Breast epithelium (tissue), 4 donors: ENCODE results near the gene DOK5. TPM values are rescaled to one million over a fixed set of nuclear protein-coding genes. Genes with fewer than 3 reads are reported as not detected.

Source experiments
- DNase-seq, 2 donors: peaks; one replicate each; pipeline ENCODE4 v3.0.0-alpha.2; 2019; ENCODE audit warnings: low spot score in 2 of 2
- H3K27ac ChIP-seq, 2 donors: fragments of 200-600 bp; sonication (generic) in 1 of 2; one replicate each; pipeline ENCODE4 v1.5.1; 2016 to 2019; ENCODE audit warnings: mild to moderate bottlenecking in 1 of 2
- H3K27me3 ChIP-seq, 2 donors: fragments of 200-600 bp; sonication (generic) in 1 of 2; one replicate each; pipeline versions ENCODE4 v1.5.1 to v1.6.0; 2017 to 2019; ENCODE audit warnings: control low read depth in 1 of 2, mild to moderate bottlenecking in 1 of 2
- H3K36me3 ChIP-seq: fragments of 200-600 bp; one replicate; pipeline ENCODE4 v1.5.1; 2019
- H3K4me1 ChIP-seq, 2 donors: fragments of 200-600 bp; sonication (generic); one replicate each; pipeline ENCODE4 v1.5.1; 2016 to 2019; ENCODE audit warnings: control low read depth in 1 of 2
- H3K4me3 ChIP-seq, 3 donors: fragments of 200-600 bp; sonication (generic); 1 replicate in 2 of 3; 2 replicates in 1 of 3; pipeline ENCODE4 v1.5.1; 2016 to 2019; ENCODE audit warnings: mild to moderate bottlenecking in 3 of 3, moderate library complexity in 2 of 3
- H3K9me3 ChIP-seq, 2 donors: fragments of 200-600 bp; sonication (generic) in 1 of 2; one replicate each; pipeline ENCODE4 v1.5.1; 2016 to 2019; ENCODE audit warnings: control low read depth in 1 of 2
- POLR2A ChIP-seq: fragments of 450-650 bp; IDR thresholded peaks from one replicate; pipeline ENCODE4 v1.6.1; 2016; ENCODE audit warnings: antibody characterized with exemption, mild to moderate bottlenecking, moderate library complexity
- POLR2AphosphoS5 ChIP-seq, 3 donors: sonication (generic); formaldehyde crosslinking; IDR thresholded peaks; one replicate each; pipeline ENCODE4 v1.6.1; 2017; ENCODE audit warnings: antibody characterized with exemption in 3 of 3
- intact Hi-C: fragments of 100-400 bp; cut with DNase I; formaldehyde crosslinking; loops from one replicate; pipeline ENCODE4 v1.15.1; 2023; ENCODE audit warnings: low total_unique reads
- total RNA-seq, 3 donors: library from RNA; depleted of rRNA; stranded (reverse); fragments of >200 nt; gene quantifications; one replicate each; pipeline ENCODE4 v1.1.0, GENCODE V29; 2016
- TF ChIP-seq, protein P1 (sequence below), 3 donors: fragments of 450-650 bp; IDR thresholded peaks; one replicate each; pipeline ENCODE4 v1.5.1; 2016 to 2017; ENCODE audit warnings: antibody characterized with exemption in 3 of 3, mild to moderate bottlenecking in 3 of 3, moderate library complexity in 3 of 3

The DOK5 gene
- total RNA-seq, 3 donors from 2014 or later = 2.0 to 4.0 (median 3.4) TPM

GRCh38 chr20:54481442-54481841 lies 6.0 kb downstream of the DOK5 start:
- Histone ChIP-seq H3K36me3 (no peaks in the 10 kb centered on the region), H3K27ac (no peak overlapping the region), H3K4me3 (no peak overlapping the region), H3K9me3 (no peaks in the 10 kb centered on the region), H3K4me1 (no peaks in the 10 kb centered on the region), H3K27me3 (peaks cover 0 to 12% of the 10 kb centered on the region in 2 donors)
- DNase-seq = no peak
- intact Hi-C loops = no loop called here
- TF ChIP-seq POLR2AphosphoS5 (IDR thresholded peaks at IDR 0.05) (no peak), POLR2A (no peak)
- TF ChIP-seq, protein P1, sequence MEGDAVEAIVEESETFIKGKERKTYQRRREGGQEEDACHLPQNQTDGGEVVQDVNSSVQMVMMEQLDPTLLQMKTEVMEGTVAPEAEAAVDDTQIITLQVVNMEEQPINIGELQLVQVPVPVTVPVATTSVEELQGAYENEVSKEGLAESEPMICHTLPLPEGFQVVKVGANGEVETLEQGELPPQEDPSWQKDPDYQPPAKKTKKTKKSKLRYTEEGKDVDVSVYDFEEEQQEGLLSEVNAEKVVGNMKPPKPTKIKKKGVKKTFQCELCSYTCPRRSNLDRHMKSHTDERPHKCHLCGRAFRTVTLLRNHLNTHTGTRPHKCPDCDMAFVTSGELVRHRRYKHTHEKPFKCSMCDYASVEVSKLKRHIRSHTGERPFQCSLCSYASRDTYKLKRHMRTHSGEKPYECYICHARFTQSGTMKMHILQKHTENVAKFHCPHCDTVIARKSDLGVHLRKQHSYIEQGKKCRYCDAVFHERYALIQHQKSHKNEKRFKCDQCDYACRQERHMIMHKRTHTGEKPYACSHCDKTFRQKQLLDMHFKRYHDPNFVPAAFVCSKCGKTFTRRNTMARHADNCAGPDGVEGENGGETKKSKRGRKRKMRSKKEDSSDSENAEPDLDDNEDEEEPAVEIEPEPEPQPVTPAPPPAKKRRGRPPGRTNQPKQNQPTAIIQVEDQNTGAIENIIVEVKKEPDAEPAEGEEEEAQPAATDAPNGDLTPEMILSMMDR (IDR thresholded peaks at IDR 0.05) = no peak

DNA sequence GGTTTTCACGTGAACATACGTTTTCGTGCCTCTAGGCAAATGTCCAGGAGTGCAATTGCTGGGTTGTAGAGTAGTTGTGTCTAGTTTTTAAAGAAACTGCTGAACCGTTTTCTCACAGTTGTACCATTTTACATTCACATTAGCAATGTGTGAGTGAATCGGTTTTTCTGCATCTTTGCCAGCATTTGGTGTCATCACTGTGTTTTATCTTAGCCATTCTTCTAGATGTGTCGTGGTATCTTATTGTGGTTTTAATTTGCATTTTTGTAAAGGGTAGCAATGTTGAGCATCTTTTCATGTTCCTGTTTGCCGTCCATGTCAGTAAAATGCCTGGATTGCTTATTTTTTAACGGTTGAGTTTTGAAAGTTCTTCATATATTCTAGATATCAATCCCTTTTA lies 10.2 kb downstream of the DOK5 start:
- H3K36me3 ChIP-seq = no peaks in the 10 kb centered on the region
- no peaks in the 10 kb centered on the region for H3K4me1 ChIP-seq
- H3K4me3 ChIP-seq = no peak overlapping the region
- no peaks in the 10 kb centered on the region for H3K27me3 ChIP-seq
- intact Hi-C loops = no loop called here
- no peak for DNase-seq
- no peak overlapping the region for H3K27ac ChIP-seq
- H3K9me3 ChIP-seq = no peaks in the 10 kb centered on the region
- TF ChIP-seq POLR2AphosphoS5 (IDR thresholded peaks at IDR 0.05) = no peak

DNA sequence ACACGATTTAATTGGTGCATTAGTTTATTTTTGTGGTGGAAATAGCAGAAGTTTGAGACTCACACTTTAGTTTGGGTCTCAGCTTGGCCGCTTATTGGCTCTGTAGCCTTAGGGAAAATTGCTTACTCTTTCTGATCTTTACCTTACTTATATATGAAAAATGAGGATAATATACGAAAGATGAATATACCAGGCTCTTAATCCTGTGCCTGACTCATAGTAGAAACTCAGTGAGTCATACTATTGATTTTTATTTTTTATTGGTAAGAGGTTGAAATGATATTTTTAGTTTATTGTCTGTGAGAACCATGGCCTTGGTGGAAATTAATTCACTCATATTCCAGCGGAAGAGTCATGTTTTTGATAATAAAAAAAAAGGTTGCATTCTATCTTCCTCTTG lies 11.2 kb downstream of the DOK5 start:
- H3K9me3 ChIP-seq = no peaks in the 10 kb centered on the region
- TF ChIP-seq POLR2AphosphoS5 (IDR thresholded peaks at IDR 0.05) = no peak
- TF ChIP-seq POLR2A = no peak
- TF ChIP-seq, protein P1 (IDR thresholded peaks at IDR 0.05) = no peak
- no peaks in the 10 kb centered on the region for H3K36me3 ChIP-seq
- no peaks in the 10 kb centered on the region for H3K27me3 ChIP-seq
- H3K4me3 ChIP-seq = no peak overlapping the region
- no peak overlapping the region for H3K27ac ChIP-seq
- H3K4me1 ChIP-seq = no peaks in the 10 kb centered on the region
- intact Hi-C loops = no loop called here
- no peak for DNase-seq

DNA sequence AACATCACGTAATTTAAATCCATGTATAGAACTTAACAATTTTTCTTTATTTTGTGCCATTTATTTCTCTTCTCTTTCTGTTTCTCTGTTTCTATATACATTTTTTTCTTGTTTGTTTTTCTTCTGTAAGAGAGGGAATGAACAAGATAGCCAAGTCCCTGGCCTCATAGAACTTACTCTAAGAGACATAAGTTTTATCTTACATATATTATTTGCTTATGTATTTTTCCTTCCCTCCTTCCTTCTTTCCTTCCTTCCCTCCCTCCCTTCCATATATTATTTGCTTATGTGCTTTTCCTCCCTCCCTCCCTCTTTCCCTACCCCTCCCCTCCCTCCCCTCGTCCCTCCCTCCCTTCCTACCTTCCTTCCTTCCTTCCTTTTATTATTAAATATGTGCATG lies 13.0 kb downstream of the DOK5 start:
- no peak for DNase-seq
- Histone ChIP-seq H3K4me1 (no peaks in the 10 kb centered on the region), H3K36me3 (no peaks in the 10 kb centered on the region), H3K27me3 (no peaks in the 10 kb centered on the region), H3K27ac (no peak overlapping the region), H3K9me3 (no peaks in the 10 kb centered on the region), H3K4me3 (no peak overlapping the region)
- no peak for TF ChIP-seq POLR2A
- no peak for TF ChIP-seq POLR2AphosphoS5 (IDR thresholded peaks at IDR 0.05)
- TF ChIP-seq, protein P1 (IDR thresholded peaks at IDR 0.05) = no peak
- intact Hi-C loops = no loop called here

GRCh38 chr20:54491506-54491905 lies 16.1 kb downstream of the DOK5 start:
- Histone ChIP-seq H3K4me1 (no peaks in the 10 kb centered on the region), H3K36me3 (no peaks in the 10 kb centered on the region), H3K9me3 (no peaks in the 10 kb centered on the region), H3K27me3 (no peaks in the 10 kb centered on the region), H3K27ac (no peak overlapping the region), H3K4me3 (no peak overlapping the region)
- intact Hi-C loops = no loop called here
- TF ChIP-seq, protein P1 (IDR thresholded peaks at IDR 0.05) = no peak
- TF ChIP-seq POLR2AphosphoS5 (IDR thresholded peaks at IDR 0.05) = no peak
- no peak for TF ChIP-seq POLR2A
- DNase-seq = no peak
